Smooth muscle cell (in vitro differentiated cells): Measurements from ENCODE around the gene IFNA14. TPM values are rescaled to one million over a fixed set of nuclear protein-coding genes. Genes with fewer than 3 reads are reported as not detected.
"Not testable (repeated sequence)": the region's sequence is repeated elsewhere in the genome, so short reads cannot be mapped to it uniquely, and the experiment has no call there.

Experiments used
- DNase-seq: peaks from one replicate; lab custom pipeline; 2025; ENCODE audit not compliant: unreplicated experiment; lab: John Stamatoyannopoulos, UW
- H2AFZ ChIP-seq: fragments of 200-600 bp; sonication (generic); 2 replicates; pipeline ENCODE4 v1.6.0; 2016; ENCODE audit warnings: antibody characterized with exemption, low read depth, mild to moderate bottlenecking
- H3F3A ChIP-seq: fragments of 200-600 bp; sonication (generic); 2 replicates; pipeline ENCODE4 v1.6.0; 2017; ENCODE audit warnings: antibody characterized with exemption, low read depth
- H3K27ac ChIP-seq: fragments of 200-600 bp; sonication (generic); 2 replicates; pipeline ENCODE4 v1.5.1; 2016; ENCODE audit warnings: low read depth, mild to moderate bottlenecking
- H3K27me3 ChIP-seq: fragments of 200-600 bp; sonication (generic); 2 replicates; pipeline ENCODE4 v1.6.1; 2016; ENCODE audit warnings: low read depth, mild to moderate bottlenecking
- H3K36me3 ChIP-seq: fragments of 200-600 bp; sonication (generic); 2 replicates; pipeline ENCODE4 v1.5.1; 2016; ENCODE audit warnings: low read depth
- H3K4me1 ChIP-seq: fragments of 200-600 bp; sonication (generic); 2 replicates; pipeline ENCODE4 v1.5.1; 2016; ENCODE audit warnings: low read depth
- H3K4me2 ChIP-seq: fragments of 200-600 bp; sonication (generic); 2 replicates; pipeline ENCODE4 v1.6.0; 2016; ENCODE audit warnings: mild to moderate bottlenecking
- H3K4me3 ChIP-seq: fragments of 200-600 bp; sonication (generic); 2 replicates; pipeline ENCODE4 v1.5.1; 2016; ENCODE audit warnings: mild to moderate bottlenecking
- H3K79me2 ChIP-seq: fragments of 200-600 bp; sonication (generic); 2 replicates; pipeline ENCODE4 v1.6.0; 2016; ENCODE audit warnings: low read depth, mild to moderate bottlenecking
- H3K9ac ChIP-seq: fragments of 200-600 bp; sonication (generic); 2 replicates; pipeline ENCODE4 v1.6.0; 2016; ENCODE audit warnings: low read depth
- H3K9me3 ChIP-seq: fragments of 200-600 bp; sonication (generic); replicated peaks from 2 replicates; pipeline ENCODE4 v1.5.1; 2016; ENCODE audit warnings: low read depth
- H4K20me1 ChIP-seq: fragments of 200-600 bp; sonication (generic); 2 replicates; pipeline ENCODE4 v1.6.0; 2016; ENCODE audit warnings: low read depth
- CTCF ChIP-seq: fragments of 200-600 bp; sonication (generic); IDR thresholded peaks from 2 replicates; pipeline ENCODE4 v1.5.1; 2017; ENCODE audit warnings: borderline replicate concordance, mild to moderate bottlenecking, antibody characterized with exemption; ENCODE audit not compliant: insufficient read depth, poor library complexity, severe bottlenecking
- WGBS: methylation state at CpG from one replicate; pipeline ENCODE4 v1.1.7; 2016; ENCODE audit warnings: low lambda C conversion rate; 5-methylcytosine and 5-hydroxymethylcytosine counted together
- polyA plus RNA-seq: library from polyadenylated mRNA; unstranded; fragments of >200 nt; fragmentation: Nextera tagmentation; extraction: Ambion mirVana; gene quantifications from 2 replicates; pipeline ENCODE4 v1.2.1, GENCODE V29; 2016
- total RNA-seq: library from RNA; depleted of rRNA; stranded (reverse); fragments of >200 nt; gene quantifications from 2 replicates; pipeline ENCODE4 v1.2.3, GENCODE V29; 2014

The IFNA14 gene
- total and polyA plus RNA-seq, 2 experiments from 2014 or later: not detected

GRCh38 chr9:21235468-21236359 lies 4.1 kb downstream of the IFNA14 start:
- Histone ChIP-seq H3K4me2 (peak overlapping the region; percentile 15), H3K27me3 (peaks cover 26% of the 10 kb centered on the region)
- not testable (repeated sequence) for H3K79me2 ChIP-seq, H2AFZ ChIP-seq, H4K20me1 ChIP-seq, H3K4me3 ChIP-seq, H3K27ac ChIP-seq, H3K36me3 ChIP-seq, H3K4me1 ChIP-seq, H3F3A ChIP-seq, H3K9ac ChIP-seq, H3K9me3 ChIP-seq, DNase-seq
- peak; percentile 45 for TF ChIP-seq CTCF
- 35% methylated on average over 8 of the region's 8 CpGs for WGBS

- no peaks in the 10 kb centered on the region for H3K36me3 ChIP-seq
- no peaks in the 10 kb centered on the region for H3K79me2 ChIP-seq
- H3K9me3 ChIP-seq: no peaks in the 10 kb centered on the region
- H3K27me3 ChIP-seq: peaks cover 17% of the 10 kb centered on the region
- H2AFZ ChIP-seq: no peak overlapping the region
- H3K4me1 ChIP-seq: no peaks in the 10 kb centered on the region
- no peaks in the 10 kb centered on the region for H3F3A ChIP-seq
- H3K4me3 ChIP-seq: no peak overlapping the region
- TF ChIP-seq CTCF: no peak
- DNase-seq: no peak
- no peak overlapping the region for H3K4me2 ChIP-seq
- no peaks in the 10 kb centered on the region for H4K20me1 ChIP-seq
- WGBS: 86% methylated on average over 4 of the region's 4 CpGs
- no peak overlapping the region for H3K9ac ChIP-seq
- H3K27ac ChIP-seq: no peak overlapping the region
Measured at GRCh38 chr9:21234153-21234687, 5.6 kb downstream of the IFNA14 start.

- Histone ChIP-seq H3K9ac (no peak overlapping the region), H3K79me2 (no peaks in the 10 kb centered on the region), H2AFZ (no peak overlapping the region), H3K27me3 (peaks cover 14% of the 10 kb centered on the region), H4K20me1 (no peaks in the 10 kb centered on the region), H3K36me3 (no peaks in the 10 kb centered on the region), H3K27ac (no peak overlapping the region), H3K4me1 (no peaks in the 10 kb centered on the region), H3K9me3 (no peaks in the 10 kb centered on the region), H3K4me2 (no peak overlapping the region), H3F3A (no peaks in the 10 kb centered on the region), H3K4me3 (no peak overlapping the region)
- TF ChIP-seq CTCF: no peak
- 90% methylated on average over 2 of the region's 2 CpGs for WGBS
- no peak for DNase-seq
Measured at GRCh38 chr9:21233258-21233657, 6.5 kb downstream of the IFNA14 start.
